PFSK-1 (cell line): ENCODE measurements around the gene TCEAL1.

Experiments
- FOXP2 ChIP-seq: optimal IDR thresholded peaks from 2 replicates; pipeline ENCODE3; 2011; ENCODE audit warnings: borderline replicate concordance, control low read depth, inconsistent platforms; ENCODE audit not compliant: insufficient read depth; ENCODE audit errors: extremely low read length, extremely low read depth
- POLR2AphosphoS5 ChIP-seq: IDR thresholded peaks from 2 replicates; pipeline ENCODE4 v1.6.1; 2012; ENCODE audit warnings: low read depth, mild to moderate bottlenecking, control low read depth, low read length, moderate library complexity
- REST ChIP-seq, 2 experiments: IDR thresholded peaks; 2 replicates each; pipeline versions ENCODE4 v1.6.1 to v1.8.0; 2011 to 2012; ENCODE audit warnings: low read depth in 2 of 2, low read length in 2 of 2, control low read depth in 1 of 2, inconsistent platforms in 1 of 2, mild to moderate bottlenecking in 1 of 2, moderate library complexity in 1 of 2; ENCODE audit not compliant: insufficient read depth in 1 of 2
- SIN3A ChIP-seq: IDR thresholded peaks from 2 replicates; pipeline ENCODE4 v1.6.1; 2012; ENCODE audit warnings: mild to moderate bottlenecking, low read length, moderate library complexity, borderline replicate concordance; ENCODE audit not compliant: insufficient read depth
- TAF1 ChIP-seq: IDR thresholded peaks from 2 replicates; pipeline ENCODE4 v1.6.1; 2012; ENCODE audit warnings: low read length, control low read depth, borderline replicate concordance; ENCODE audit not compliant: insufficient read depth

- TF ChIP-seq POLR2AphosphoS5 (no peak), SIN3A (no peak), TAF1 (no peak), REST (IDR thresholded peaks at IDR 0.05; ENCODE audit: insufficient read depth in 1 of 2, low read depth in 2 of 2, low read length in 2 of 2) (no peak), FOXP2 (no peak)
Measured at GRCh38 chrX:103628386-103629317, at the start of gene TCEAL1.
